Liver (tissue), 9 donors: ENCODE data around the gene HCLS1. TPM values are rescaled to one million over a fixed set of nuclear protein-coding genes. Genes with fewer than 3 reads are reported as not detected.

Experiments used
- DNase-seq: peaks from one replicate; pipeline ENCODE4 v3.0.0-alpha.2; 2017; ENCODE audit warnings: low spot score
- H3K27ac ChIP-seq, 2 donors: one replicate each; pipeline ENCODE4 v1.7.0; 2013; ENCODE audit warnings: inconsistent platforms in 2 of 2, low read length in 2 of 2, control low read depth in 1 of 2, low read depth in 1 of 2, mild to moderate bottlenecking in 1 of 2
- H3K27me3 ChIP-seq, 4 donors: one replicate each; pipeline versions ENCODE4 v1.6.1 to v1.7.0; 2013; ENCODE audit warnings: low read length in 3 of 4, inconsistent platforms in 1 of 4, mild to moderate bottlenecking in 1 of 4, moderate library complexity in 1 of 4; ENCODE audit not compliant: control insufficient read depth in 4 of 4, insufficient read depth in 4 of 4
- H3K36me3 ChIP-seq, 4 donors: one replicate each; pipeline versions ENCODE4 v1.6.1 to v1.7.0; 2013; ENCODE audit warnings: low read length in 3 of 4, mild to moderate bottlenecking in 3 of 4, low read depth in 1 of 4, moderate library complexity in 1 of 4; ENCODE audit not compliant: control insufficient read depth in 4 of 4, insufficient read depth in 3 of 4
- H3K4me1 ChIP-seq, 4 donors: one replicate each; pipeline versions ENCODE4 v1.6.1 to v1.7.0; 2013; ENCODE audit warnings: low read length in 3 of 4, mild to moderate bottlenecking in 3 of 4, moderate library complexity in 1 of 4; ENCODE audit not compliant: control insufficient read depth in 4 of 4, insufficient read depth in 4 of 4
- H3K4me3 ChIP-seq, 3 donors: one replicate each; pipeline versions ENCODE4 v1.6.1 to v1.7.0; 2013; ENCODE audit warnings: low read length in 3 of 3, control low read depth in 1 of 3, low read depth in 1 of 3, mild to moderate bottlenecking in 1 of 3
- H3K9ac ChIP-seq, 2 donors: one replicate each; pipeline ENCODE4 v1.7.0; 2013; ENCODE audit warnings: low read length in 2 of 2, mild to moderate bottlenecking in 2 of 2, moderate library complexity in 2 of 2, control low read depth in 1 of 2, low read depth in 1 of 2
- H3K9me3 ChIP-seq, 4 donors: one replicate each; pipeline versions ENCODE4 v1.6.1 to v1.7.0; 2013; ENCODE audit warnings: low read length in 3 of 4; ENCODE audit not compliant: control insufficient read depth in 4 of 4
- EGR1 ChIP-seq, 2 donors: IDR thresholded peaks; 2 replicates each; pipeline ENCODE4 v1.6.1; 2016 to 2018; ENCODE audit warnings: antibody characterized with exemption in 2 of 2, low read depth in 2 of 2
- FOXA2 ChIP-seq: IDR thresholded peaks from 2 replicates; pipeline ENCODE4 v1.6.1; 2016; ENCODE audit warnings: antibody characterized with exemption
- GABPA ChIP-seq, 2 donors: IDR thresholded peaks in 1 of 2; conservative IDR thresholded peaks in 1 of 2; 2 replicates each; pipeline ENCODE4 v1.6.1; 2016; ENCODE audit warnings: antibody characterized with exemption in 2 of 2, mild to moderate bottlenecking in 1 of 2, moderate library complexity in 1 of 2
- HNF4A ChIP-seq, 2 donors: conservative IDR thresholded peaks; 2 replicates each; pipeline ENCODE4 v1.6.1; 2016; ENCODE audit warnings: antibody characterized with exemption in 2 of 2, mild to moderate bottlenecking in 2 of 2
- HNF4G ChIP-seq: IDR thresholded peaks from 2 replicates; pipeline ENCODE4 v1.6.1; 2016; ENCODE audit warnings: antibody characterized with exemption
- JUND ChIP-seq, 2 donors: IDR thresholded peaks; 2 replicates each; pipeline ENCODE4 v1.6.1; 2016; ENCODE audit warnings: antibody characterized with exemption in 2 of 2
- NR2F2 ChIP-seq: IDR thresholded peaks from 2 replicates; pipeline ENCODE4 v1.6.1; 2016; ENCODE audit warnings: antibody characterized with exemption
- RAD21 ChIP-seq, 2 donors: IDR thresholded peaks; 2 replicates each; pipeline ENCODE4 v1.6.1; 2016; ENCODE audit warnings: antibody characterized with exemption in 2 of 2, mild to moderate bottlenecking in 2 of 2
- SP1 ChIP-seq: IDR thresholded peaks from 2 replicates; pipeline ENCODE4 v1.6.1; 2018; ENCODE audit warnings: antibody characterized with exemption, mild to moderate bottlenecking
- TAF1 ChIP-seq: conservative IDR thresholded peaks from 2 replicates; pipeline ENCODE4 v1.6.1; 2016; ENCODE audit warnings: antibody characterized with exemption, mild to moderate bottlenecking
- YY1 ChIP-seq: IDR thresholded peaks from 2 replicates; pipeline ENCODE4 v1.6.1; 2016; ENCODE audit warnings: antibody characterized with exemption, mild to moderate bottlenecking
- WGBS: extraction: QIAGEN DNeasy Blood & Tissue Kit; methylation state at CpG from one replicate; pipeline ENCODE4 v1.1.7; 2013; 5-methylcytosine and 5-hydroxymethylcytosine counted together
- polyA plus RNA-seq, 2 donors: library from polyadenylated mRNA; stranded (reverse) in 1 of 2; unstranded in 1 of 2; fragments of 200-250 nt in 1 of 2; fragments of >200 nt in 1 of 2; fragmentation: Nextera tagmentation in 1 of 2; extraction: Ambion mirVana in 1 of 2; gene quantifications; one replicate each; pipeline versions ENCODE4 v1.2.1 to v1.2.3, GENCODE V29; 2013 to 2015
- total RNA-seq, 2 donors: library from RNA; depleted of rRNA; stranded (reverse); fragments of >200 nt; gene quantifications; one replicate each; pipeline ENCODE4 v1.2.3, GENCODE V29; 2014
- TF ChIP-seq, protein P1 (sequence below): IDR thresholded peaks from 2 replicates; pipeline ENCODE4 v1.6.1; 2016; ENCODE audit warnings: antibody characterized with exemption
- TF ChIP-seq, protein P2 (sequence below): IDR thresholded peaks from 2 replicates; pipeline ENCODE4 v1.6.1; 2016; ENCODE audit warnings: antibody characterized with exemption
- TF ChIP-seq, protein P3 (sequence below): IDR thresholded peaks from 2 replicates; pipeline ENCODE4 v1.6.1; 2016; ENCODE audit warnings: antibody characterized with exemption, mild to moderate bottlenecking
- TF ChIP-seq, protein P4 (sequence below): fragments of 150-350 bp; IDR thresholded peaks from 2 replicates; pipeline ENCODE4 v1.5.1; 2017; ENCODE audit warnings: improper control_type of control experiment, low read depth, low read length; ENCODE audit not compliant: missing input control
- TF ChIP-seq, protein P5 (sequence below): IDR thresholded peaks from 2 replicates; pipeline ENCODE4 v1.6.1; 2016; ENCODE audit warnings: antibody characterized with exemption
- donor health status: healthy.
- donor health status: healthy.
- donor health status: healthy.
- donor health status: healthy.
- donor health status: healthy.

The HCLS1 gene
- total and polyA plus RNA-seq, 4 donors = 17.2 to 39.8 (median 22.5) TPM

DNA sequence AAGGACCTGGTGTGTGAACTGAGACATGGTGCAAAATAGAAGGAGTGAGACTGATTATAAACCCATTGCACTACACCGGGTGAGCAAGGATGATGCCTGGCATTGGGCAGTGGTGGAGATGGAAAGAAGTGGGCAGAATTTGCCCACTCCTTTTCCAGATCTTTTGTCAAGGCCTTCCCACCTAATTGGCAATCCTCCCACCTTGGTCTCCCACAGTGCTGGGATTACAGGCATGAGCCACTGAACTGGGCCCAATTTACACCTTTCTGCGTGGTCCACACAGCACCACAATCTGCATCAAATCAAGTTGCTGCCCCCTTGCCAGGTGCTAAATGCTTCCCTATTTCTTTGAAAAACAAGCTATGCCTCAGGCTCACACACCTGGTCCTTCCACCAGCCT, 62.1 kb downstream of the HCLS1 start:
- 96% methylated on average over 2 of the region's 2 CpGs for WGBS
- no peak overlapping the region for H3K9ac ChIP-seq
- TF ChIP-seq YY1 (no peak), TAF1 (no peak), HNF4A (conservative IDR thresholded peaks at IDR 0.05) (no peak), SP1 (no peak), GABPA (IDR thresholded peaks at IDR 0.05 in 1 of 2, conservative IDR thresholded peaks at IDR 0.05 in 1 of 2) (no peak), FOXA2 (no peak), NR2F2 (no peak)
- TF ChIP-seq, protein P1, sequence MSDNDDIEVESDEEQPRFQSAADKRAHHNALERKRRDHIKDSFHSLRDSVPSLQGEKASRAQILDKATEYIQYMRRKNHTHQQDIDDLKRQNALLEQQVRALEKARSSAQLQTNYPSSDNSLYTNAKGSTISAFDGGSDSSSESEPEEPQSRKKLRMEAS = no peak
- TF ChIP-seq, protein P2, sequence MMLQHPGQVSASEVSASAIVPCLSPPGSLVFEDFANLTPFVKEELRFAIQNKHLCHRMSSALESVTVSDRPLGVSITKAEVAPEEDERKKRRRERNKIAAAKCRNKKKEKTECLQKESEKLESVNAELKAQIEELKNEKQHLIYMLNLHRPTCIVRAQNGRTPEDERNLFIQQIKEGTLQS = no peak
- TF ChIP-seq, protein P3, sequence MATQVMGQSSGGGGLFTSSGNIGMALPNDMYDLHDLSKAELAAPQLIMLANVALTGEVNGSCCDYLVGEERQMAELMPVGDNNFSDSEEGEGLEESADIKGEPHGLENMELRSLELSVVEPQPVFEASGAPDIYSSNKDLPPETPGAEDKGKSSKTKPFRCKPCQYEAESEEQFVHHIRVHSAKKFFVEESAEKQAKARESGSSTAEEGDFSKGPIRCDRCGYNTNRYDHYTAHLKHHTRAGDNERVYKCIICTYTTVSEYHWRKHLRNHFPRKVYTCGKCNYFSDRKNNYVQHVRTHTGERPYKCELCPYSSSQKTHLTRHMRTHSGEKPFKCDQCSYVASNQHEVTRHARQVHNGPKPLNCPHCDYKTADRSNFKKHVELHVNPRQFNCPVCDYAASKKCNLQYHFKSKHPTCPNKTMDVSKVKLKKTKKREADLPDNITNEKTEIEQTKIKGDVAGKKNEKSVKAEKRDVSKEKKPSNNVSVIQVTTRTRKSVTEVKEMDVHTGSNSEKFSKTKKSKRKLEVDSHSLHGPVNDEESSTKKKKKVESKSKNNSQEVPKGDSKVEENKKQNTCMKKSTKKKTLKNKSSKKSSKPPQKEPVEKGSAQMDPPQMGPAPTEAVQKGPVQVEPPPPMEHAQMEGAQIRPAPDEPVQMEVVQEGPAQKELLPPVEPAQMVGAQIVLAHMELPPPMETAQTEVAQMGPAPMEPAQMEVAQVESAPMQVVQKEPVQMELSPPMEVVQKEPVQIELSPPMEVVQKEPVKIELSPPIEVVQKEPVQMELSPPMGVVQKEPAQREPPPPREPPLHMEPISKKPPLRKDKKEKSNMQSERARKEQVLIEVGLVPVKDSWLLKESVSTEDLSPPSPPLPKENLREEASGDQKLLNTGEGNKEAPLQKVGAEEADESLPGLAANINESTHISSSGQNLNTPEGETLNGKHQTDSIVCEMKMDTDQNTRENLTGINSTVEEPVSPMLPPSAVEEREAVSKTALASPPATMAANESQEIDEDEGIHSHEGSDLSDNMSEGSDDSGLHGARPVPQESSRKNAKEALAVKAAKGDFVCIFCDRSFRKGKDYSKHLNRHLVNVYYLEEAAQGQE = no peak
- no peaks in the 10 kb centered on the region for H3K36me3 ChIP-seq
- H3K4me1 ChIP-seq = peaks cover 5 to 19% (median 16%) of the 10 kb centered on the region in 4 donors
- no peaks in the 10 kb centered on the region for H3K9me3 ChIP-seq
- DNase-seq = no peak
- no peak overlapping the region for H3K4me3 ChIP-seq
- H3K27ac ChIP-seq = no peak overlapping the region
- H3K27me3 ChIP-seq = no peaks in the 10 kb centered on the region

DNA sequence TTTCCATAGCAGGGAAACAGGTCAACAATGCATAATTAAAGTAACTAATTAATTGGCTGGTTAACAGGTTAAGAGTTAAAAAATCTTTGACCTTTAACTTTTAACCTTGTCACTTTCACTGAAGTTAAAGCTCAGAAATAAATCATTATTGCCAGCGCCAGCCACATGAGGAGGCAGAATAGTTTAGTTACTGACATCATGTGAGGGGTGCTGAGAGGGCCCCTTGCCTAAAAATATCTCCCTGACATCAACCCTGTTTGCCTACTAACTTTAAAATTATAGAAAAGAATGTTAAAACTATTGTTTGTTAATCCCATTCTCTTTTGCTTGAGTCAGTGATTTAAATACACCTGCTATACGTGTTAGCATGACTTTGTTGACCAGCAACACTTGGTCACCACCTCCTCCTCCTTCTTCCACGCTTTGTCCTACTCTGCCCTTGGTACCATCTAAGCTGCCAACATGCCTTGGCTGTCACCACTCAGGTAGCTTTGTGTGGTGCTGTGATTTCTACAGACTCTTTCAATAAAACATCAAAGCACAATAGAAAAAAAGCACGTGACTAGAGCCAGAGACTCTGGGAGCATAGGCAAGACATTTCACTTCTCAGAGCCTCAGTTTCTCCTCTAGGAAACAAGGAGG, 64.8 kb downstream of the HCLS1 start:
- Histone ChIP-seq H3K4me3 (no peak overlapping the region), H3K4me1 (peaks cover 5 to 24% (median 22%) of the 10 kb centered on the region in 4 donors), H3K27me3 (no peaks in the 10 kb centered on the region), H3K36me3 (no peaks in the 10 kb centered on the region), H3K27ac (no peak overlapping the region), H3K9me3 (no peaks in the 10 kb centered on the region), H3K9ac (no peak overlapping the region)
- TF ChIP-seq, protein P4, sequence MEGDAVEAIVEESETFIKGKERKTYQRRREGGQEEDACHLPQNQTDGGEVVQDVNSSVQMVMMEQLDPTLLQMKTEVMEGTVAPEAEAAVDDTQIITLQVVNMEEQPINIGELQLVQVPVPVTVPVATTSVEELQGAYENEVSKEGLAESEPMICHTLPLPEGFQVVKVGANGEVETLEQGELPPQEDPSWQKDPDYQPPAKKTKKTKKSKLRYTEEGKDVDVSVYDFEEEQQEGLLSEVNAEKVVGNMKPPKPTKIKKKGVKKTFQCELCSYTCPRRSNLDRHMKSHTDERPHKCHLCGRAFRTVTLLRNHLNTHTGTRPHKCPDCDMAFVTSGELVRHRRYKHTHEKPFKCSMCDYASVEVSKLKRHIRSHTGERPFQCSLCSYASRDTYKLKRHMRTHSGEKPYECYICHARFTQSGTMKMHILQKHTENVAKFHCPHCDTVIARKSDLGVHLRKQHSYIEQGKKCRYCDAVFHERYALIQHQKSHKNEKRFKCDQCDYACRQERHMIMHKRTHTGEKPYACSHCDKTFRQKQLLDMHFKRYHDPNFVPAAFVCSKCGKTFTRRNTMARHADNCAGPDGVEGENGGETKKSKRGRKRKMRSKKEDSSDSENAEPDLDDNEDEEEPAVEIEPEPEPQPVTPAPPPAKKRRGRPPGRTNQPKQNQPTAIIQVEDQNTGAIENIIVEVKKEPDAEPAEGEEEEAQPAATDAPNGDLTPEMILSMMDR = no peak
- TF ChIP-seq HNF4G (no peak), NR2F2 (no peak), SP1 (no peak), EGR1 (IDR thresholded peaks at IDR 0.05; ENCODE audit: low read depth in 2 of 2) (no peak), TAF1 (no peak), HNF4A (conservative IDR thresholded peaks at IDR 0.05) (no peak), FOXA2 (no peak), YY1 (no peak), RAD21 (IDR thresholded peaks at IDR 0.05) (no peak), JUND (IDR thresholded peaks at IDR 0.05) (no peak)
- TF ChIP-seq, protein P2 = no peak
- TF ChIP-seq, protein P5, sequence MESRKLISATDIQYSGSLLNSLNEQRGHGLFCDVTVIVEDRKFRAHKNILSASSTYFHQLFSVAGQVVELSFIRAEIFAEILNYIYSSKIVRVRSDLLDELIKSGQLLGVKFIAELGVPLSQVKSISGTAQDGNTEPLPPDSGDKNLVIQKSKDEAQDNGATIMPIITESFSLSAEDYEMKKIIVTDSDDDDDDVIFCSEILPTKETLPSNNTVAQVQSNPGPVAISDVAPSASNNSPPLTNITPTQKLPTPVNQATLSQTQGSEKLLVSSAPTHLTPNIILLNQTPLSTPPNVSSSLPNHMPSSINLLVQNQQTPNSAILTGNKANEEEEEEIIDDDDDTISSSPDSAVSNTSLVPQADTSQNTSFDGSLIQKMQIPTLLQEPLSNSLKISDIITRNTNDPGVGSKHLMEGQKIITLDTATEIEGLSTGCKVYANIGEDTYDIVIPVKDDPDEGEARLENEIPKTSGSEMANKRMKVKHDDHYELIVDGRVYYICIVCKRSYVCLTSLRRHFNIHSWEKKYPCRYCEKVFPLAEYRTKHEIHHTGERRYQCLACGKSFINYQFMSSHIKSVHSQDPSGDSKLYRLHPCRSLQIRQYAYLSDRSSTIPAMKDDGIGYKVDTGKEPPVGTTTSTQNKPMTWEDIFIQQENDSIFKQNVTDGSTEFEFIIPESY = no peak
- TF ChIP-seq, protein P1 = no peak
- TF ChIP-seq, protein P3 = no peak
- 59% methylated on average over 4 of the region's 4 CpGs for WGBS
- DNase-seq = no peak
